ENCODE results near the gene ZNF280D. TPM values are rescaled to one million over a fixed set of nuclear protein-coding genes. Genes with fewer than 3 reads are reported as not detected.

ZNF280D gene
- total and polyA plus RNA-seq, 2 of the 4 experiments (the other 2 are of a cell fraction) = 8.3 to 21.0 TPM

DNA sequence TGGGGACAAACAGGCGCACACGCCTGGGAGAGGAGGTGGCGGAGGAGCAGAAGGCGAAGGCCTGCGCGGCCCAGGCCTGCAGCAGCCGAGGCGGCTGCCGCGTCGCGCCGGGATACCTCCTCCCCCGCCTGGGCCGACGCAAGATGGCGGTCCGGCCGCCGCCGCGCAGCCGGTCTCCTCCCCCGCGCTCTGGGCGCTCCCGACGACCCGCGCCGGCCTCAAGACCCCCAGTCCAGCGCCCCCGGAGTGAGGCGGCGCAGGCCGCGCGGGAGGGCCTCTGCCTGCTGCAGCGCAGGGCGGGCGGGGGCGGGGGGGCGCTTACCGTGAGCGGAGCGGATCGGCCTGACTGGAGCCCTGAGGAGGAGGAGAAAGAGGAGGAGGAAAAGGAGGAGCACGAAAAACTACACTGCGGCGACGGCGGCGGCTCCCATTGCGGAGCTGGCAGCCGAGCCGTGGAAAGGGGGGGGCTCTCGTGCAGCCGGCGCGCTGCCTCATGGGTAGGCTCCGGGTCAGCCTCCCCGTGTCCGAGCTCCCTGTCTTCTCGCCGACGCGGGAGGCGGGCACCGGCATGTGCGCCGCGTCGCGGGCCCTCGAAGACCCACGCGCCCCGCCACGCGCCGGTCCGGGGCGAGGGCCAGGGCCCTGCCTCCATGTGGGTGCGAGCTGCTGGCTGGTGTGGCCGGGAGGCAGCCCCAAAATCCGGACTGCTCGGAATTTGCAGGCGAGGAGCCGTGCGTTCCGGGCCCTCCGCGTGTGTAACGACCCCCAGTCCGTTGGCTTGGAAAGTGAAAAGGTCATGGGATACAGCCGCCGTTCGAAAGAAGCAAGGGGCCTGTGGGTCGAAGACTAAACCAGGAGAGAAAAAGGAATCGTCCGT lies at the start of gene ZNF280D (continued):
- TF ChIP-seq RAD21 (IDR thresholded peaks at IDR 0.05; ENCODE audit: low read length) (no peak), BHLHE40 (IDR thresholded peaks at IDR 0.05; ENCODE audit: low read depth, low read length) (peak; percentile 74), RCOR1 (IDR thresholded peaks at IDR 0.05; ENCODE audit: insufficient replicate concordance, low read length) (peak; percentile 30), CEBPB (IDR thresholded peaks at IDR 0.05; ENCODE audit: low read depth, low read length) (no peak), NFE2L2 (IDR thresholded peaks at IDR 0.05; ENCODE audit: low read depth, low read length) (peak; percentile 17; the same call in 1 of the 2 replicates), POLR2A (IDR thresholded peaks at IDR 0.05; ENCODE audit: low read depth, low read length) (peak; percentile 75), MAZ (IDR thresholded peaks at IDR 0.05; ENCODE audit: borderline replicate concordance, low read depth, low read length) (peak; percentile 68; the same call in 1 of the 2 replicates)
- TF ChIP-seq, protein P1, sequence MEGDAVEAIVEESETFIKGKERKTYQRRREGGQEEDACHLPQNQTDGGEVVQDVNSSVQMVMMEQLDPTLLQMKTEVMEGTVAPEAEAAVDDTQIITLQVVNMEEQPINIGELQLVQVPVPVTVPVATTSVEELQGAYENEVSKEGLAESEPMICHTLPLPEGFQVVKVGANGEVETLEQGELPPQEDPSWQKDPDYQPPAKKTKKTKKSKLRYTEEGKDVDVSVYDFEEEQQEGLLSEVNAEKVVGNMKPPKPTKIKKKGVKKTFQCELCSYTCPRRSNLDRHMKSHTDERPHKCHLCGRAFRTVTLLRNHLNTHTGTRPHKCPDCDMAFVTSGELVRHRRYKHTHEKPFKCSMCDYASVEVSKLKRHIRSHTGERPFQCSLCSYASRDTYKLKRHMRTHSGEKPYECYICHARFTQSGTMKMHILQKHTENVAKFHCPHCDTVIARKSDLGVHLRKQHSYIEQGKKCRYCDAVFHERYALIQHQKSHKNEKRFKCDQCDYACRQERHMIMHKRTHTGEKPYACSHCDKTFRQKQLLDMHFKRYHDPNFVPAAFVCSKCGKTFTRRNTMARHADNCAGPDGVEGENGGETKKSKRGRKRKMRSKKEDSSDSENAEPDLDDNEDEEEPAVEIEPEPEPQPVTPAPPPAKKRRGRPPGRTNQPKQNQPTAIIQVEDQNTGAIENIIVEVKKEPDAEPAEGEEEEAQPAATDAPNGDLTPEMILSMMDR (conservative IDR thresholded peaks at IDR 0.05; ENCODE audit: low read depth, low read length) = no peak
